Skeletal muscle cell (primary cell): ENCODE data around the gene RABGAP1.
"Not testable (repeated sequence)": the region's sequence is repeated elsewhere in the genome, so short reads cannot be mapped to it uniquely, and the experiment has no call there.

Source experiments
- DNase-seq: peaks from one replicate; pipeline ENCODE4 v3.0.0-alpha.2; 2010; ENCODE audit warnings: low read depth
- H3K4me3 ChIP-seq: 2 replicates; pipeline ENCODE4 v1.5.1; 2011; ENCODE audit warnings: low read depth, mild to moderate bottlenecking, control low read depth, low read length, moderate library complexity

Gene RABGAP1

DNA sequence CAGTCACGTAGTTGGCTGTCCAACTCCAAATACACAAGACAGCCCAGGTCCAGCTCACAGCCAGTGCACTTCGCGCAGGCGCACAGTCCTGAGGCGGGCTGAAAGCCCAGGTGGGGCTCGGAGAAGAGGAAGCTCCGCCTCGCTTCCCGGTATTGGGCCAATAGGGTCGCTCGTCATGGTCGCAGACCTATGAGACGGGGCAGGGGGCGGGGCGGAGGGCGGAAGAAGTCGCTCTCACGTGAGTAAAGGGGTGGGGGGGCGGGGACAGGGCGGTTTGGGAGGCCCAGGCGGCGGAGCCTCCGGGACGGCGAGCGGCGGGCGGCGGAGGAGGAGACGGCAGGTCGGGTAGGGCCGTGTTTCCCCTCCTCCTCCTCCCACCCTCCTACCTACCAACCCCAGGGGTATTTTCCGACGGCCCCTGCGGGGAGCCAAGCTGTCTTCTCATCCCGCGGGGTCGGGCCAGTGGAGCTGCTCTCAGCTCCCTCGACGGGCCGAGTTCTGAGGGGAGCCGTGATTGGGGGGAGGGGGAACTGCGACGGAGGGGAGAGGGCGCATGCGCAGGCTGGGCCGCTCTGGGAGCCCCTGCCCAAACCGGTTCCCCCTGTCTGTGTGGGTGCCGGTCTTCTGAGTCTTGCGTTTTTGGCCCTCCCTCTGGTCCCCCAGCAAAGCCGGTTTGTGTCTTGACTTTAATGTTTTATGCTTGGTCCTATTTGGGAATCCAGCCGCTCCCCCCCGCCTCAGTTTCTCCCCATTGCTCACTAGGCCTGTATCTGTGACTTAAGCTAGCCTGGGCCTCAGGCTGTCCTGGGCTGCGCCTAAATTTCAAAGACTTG lies at the start of gene RABGAP1:
Gene RABGAP1 (plus strand): TSS at position 272 of the 833 bp plus-strand sequence. CDS start 16,040 bp downstream, outside the sequence.
- DNase-seq: peak; percentile 92
- H3K4me3 ChIP-seq: peak within 1 kb of the TSS; percentile 77

DNA sequence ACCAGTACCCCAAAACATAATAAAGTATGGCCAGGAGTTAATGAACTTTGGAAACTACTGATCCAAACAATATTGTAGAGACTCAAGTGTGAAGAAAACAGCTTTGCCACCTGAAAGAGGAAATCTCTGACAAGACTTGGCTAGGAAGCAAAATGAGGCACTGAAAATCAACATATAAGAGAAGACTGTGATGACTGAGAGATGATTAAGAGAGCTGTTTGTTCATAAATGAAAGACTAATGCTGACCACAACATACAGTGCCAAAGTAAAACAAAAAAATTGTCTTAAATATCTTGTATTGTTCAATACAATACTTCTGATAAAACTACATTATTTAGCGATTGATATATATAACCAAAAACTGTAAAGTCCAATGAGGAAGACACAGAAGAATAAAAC lies 42.9 kb upstream of the RABGAP1 start:
- no peak for DNase-seq
- no peak overlapping the region for H3K4me3 ChIP-seq

DNA sequence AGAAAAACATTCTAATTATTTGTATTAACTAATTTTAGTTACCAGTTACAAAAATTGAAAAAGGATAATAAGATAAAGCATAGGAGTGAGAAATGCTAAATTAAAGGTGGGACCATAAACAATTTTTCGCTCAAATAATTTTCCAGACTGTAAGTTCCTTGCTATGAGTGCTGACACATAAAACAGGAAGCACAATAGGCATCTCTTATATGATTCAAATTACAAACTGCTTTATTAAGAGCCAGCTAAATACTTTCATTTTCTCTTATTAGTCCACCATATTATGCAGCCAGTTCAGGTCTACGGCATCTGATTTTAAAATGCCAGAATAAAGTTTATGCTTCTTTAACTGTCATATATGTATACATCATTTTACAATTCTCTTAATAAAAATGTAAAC lies 40.0 kb upstream of the RABGAP1 start:
- no peak for DNase-seq
- no peak overlapping the region for H3K4me3 ChIP-seq

- no peak for DNase-seq
These were observed 36.4 kb upstream of the RABGAP1 start for GRCh38 chr9:122904466-122904822.

DNA sequence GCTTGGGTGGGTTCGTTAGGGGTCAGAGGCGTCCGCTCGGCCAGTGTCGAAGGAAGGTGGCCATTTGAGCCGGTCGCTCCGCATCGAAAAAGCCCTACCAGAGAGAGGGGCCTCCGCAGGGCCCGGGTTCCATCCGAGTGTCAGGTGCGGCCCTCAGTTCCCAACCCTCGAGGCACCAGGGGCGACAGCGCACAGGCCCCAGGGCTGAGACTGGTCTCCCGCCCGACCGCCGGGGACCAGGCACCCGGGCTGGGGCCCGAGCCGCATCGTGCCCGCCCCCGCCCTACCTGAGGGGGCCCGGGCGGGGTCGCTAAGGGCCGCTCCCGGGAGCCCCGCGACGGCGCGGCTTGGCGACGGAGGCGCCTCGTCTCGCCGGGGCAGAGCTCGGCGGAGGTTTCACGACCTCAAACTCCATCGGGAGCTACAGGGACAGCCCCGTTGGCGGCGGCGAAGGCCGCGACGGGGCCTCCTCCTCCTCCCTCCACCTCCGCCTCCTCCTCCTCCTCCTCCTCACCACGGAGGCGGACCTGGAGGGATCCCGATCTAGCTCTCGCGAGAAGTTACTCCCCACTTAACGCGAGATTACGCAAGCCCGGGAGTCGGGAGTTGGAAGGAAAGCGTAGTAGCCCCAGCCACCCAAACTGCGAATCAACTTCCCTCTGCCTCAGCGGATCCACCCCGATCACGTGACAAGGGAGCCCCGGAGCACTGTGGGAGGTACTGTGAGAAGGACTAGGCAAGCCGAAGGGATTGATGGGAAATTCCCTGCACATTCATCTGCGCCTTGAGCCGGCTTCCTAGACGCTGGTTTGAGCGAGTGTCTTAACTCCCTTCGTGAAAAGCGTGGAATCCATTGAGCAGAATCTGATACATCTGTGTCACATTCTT lies 35.8 kb upstream of the RABGAP1 start, which contains the start of gene RC3H2:
Gene RC3H2 (minus strand): TSS at position 537 of the 888 bp plus-strand sequence. CDS start 7,850 bp downstream, outside the sequence.
- H3K4me3 ChIP-seq: peak within 1 kb of the TSS; percentile 77
- DNase-seq: peak; percentile 99

More at GRCh38 chr9:122904466-122904822, 36.4 kb upstream of the RABGAP1 start:
- H3K4me3 ChIP-seq: peak overlapping the region; percentile 77

DNA sequence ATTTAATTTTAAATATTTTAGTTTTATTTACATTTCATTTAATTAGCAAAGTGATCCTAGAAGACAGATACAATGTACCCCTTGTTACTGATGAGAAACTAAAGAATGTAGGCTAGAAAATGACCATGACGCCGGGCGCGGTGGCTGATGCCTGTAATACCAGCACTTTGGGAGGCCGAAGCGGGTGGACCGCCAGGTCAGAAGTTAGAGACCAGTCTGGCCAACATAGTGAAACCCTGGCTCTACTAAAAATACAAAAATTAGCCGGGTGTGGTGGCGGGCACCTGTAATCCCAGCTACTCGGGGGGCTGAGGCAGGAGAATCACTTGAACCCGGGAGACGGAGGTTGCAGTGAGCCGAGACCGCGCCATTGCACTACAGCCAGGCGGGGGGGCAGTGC lies 34.7 kb upstream of the RABGAP1 start:
- DNase-seq, H3K4me3 ChIP-seq: not testable (repeated sequence)

DNA sequence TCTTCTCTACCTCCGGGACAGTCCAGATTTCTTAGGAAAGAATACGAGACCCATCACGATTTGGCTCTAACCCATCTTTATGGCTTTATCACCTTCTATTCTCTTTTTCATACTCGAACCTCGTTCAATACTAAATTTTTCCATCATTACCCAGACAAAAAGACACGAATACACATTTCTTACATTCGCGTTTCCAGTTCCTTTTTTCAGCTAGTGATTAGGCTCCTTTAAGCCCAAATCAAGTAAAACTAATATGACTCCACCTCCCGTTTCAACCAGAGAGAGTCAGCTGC lies 28.2 kb upstream of the RABGAP1 start:
- peak overlapping the region; percentile 92 for H3K4me3 ChIP-seq

GRCh38 chr9:122912964-122913673 lies 27.7 kb upstream of the RABGAP1 start, which contains the start of gene ZBTB6:
TSS of gene ZBTB6 (minus strand) at chr9:122913323. CDS start at chr9:122912072, 1,251 bp downstream.
- peak; percentile 49 for DNase-seq

More for the DNA sequence above, 28.2 kb upstream of the RABGAP1 start:
- no peak for DNase-seq

GRCh38 chr9:122918310-122918709 lies 22.5 kb upstream of the RABGAP1 start:
- no peak for DNase-seq
- H3K4me3 ChIP-seq: no peak overlapping the region

More at GRCh38 chr9:122912964-122913673, 27.7 kb upstream of the RABGAP1 start, which contains the start of gene ZBTB6:
- peak within 1 kb of the TSS; percentile 92 for H3K4me3 ChIP-seq

DNA sequence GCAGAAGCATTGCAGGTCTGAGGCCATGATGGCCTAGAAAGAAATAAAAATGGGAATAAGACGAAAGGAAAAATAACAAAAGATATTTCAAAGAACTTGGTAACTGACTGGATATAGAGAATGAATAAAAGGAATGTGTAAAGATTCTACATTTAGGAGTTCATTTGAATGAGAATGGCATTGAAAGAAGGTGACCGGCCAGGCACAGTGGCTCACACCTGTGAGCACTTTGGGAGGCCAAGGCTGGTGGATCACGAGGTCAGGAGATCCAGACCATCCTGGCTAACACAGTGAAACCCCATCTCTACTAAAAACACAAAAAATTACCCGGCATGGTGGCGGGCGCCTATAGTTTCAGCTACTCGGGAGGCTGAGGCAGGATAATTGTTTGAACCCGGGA lies 18.1 kb upstream of the RABGAP1 start:
- no peak overlapping the region for H3K4me3 ChIP-seq

DNA sequence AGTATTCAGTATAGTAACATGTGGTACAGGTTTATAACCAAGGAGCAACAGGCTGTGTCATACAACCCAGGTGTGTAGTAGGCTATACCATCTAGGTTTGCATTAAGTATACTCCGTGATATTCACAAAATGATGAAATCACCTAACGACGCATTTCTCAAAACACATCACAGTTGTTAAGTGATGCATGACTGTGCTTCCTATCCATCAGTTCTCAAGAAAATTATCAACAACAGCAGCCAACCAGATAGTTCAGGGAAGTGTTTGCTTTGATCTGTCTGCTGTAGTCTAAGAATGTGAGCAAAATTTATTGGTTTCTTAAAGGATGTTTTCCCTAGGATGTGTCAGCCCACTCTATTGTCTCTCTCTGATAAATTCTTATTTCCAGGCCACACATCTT lies 16.9 kb upstream of the RABGAP1 start:
- DNase-seq: no peak
- no peak overlapping the region for H3K4me3 ChIP-seq

More for the DNA sequence above, 18.1 kb upstream of the RABGAP1 start:
- no peak for DNase-seq

GRCh38 chr9:122929796-122930354 lies 10.9 kb upstream of the RABGAP1 start:
- H3K4me3 ChIP-seq: no peak overlapping the region
- no peak for DNase-seq

GRCh38 chr9:122930541-122931225 lies 10.1 kb upstream of the RABGAP1 start:
- H3K4me3 ChIP-seq: peak overlapping the region; percentile 68
- no peak for DNase-seq

- H3K4me3 ChIP-seq: peak within 1 kb of the TSS; percentile 68
- DNase-seq: peak; percentile 72
These were observed 9.3 kb upstream of the RABGAP1 start, which contains the start of gene ZBTB26 for GRCh38 chr9:122931226-122932121. TSS of gene ZBTB26 (minus strand) at chr9:122931512. CDS start at chr9:122919934, 11,578 bp downstream.

GRCh38 chr9:122936464-122936863 lies 4.4 kb upstream of the RABGAP1 start:
- no peak overlapping the region for H3K4me3 ChIP-seq
- no peak for DNase-seq

DNA sequence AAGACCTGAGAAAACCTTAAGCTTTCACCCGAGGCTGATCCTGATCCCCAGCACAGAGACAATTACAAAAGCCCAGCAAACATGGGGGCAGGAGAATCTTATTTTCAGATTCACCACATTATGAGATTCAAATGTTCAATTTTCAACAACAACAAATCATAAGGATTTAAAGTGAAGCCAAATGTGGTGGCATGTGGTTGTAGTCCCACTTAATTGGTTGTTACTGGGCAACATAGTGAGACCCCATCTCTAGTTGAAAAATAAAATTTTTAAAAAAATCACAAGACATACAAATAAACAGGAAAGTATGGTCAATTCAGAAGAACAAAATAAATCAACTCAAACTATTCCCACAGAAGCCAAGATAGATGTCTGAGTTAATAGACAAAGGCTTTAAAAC lies 3.9 kb upstream of the RABGAP1 start:
- DNase-seq: no peak
- H3K4me3 ChIP-seq: no peak overlapping the region

DNA sequence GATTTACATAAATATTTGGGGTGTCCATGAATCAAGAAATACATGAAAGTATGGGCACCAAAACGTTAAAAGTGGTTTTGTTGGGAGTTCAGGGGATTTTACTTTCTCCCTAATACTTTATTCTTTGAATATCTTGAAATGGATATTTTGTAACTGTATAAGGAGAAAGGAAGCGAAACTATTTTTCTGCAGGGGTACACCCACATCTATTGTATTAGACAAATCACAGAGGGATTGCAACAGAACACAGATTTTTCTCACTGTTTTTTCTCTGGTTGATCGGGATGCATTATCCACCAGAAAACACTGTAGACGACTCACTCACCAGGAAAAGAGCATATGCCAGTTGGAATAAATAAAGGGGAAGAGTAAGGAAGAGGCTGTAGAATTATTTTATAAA lies 1.2 kb upstream of the RABGAP1 start:
- no peak for DNase-seq
- no peak overlapping the region for H3K4me3 ChIP-seq

DNA sequence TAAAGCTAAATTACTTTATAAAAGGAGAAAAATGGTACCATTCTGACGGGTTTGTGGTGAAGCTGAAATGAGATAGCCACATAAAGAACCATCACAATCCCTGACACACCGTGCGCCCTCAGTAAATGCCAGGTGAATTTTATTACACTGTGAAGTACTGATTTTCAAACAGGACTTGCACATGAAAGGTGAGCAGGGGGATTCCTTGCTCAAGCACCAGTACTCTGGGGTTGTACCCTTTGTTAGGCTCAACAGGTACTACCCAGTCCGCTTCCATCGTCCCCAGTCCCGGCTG lies 419 bp upstream of the RABGAP1 start:
- DNase-seq: no peak
- H3K4me3 ChIP-seq: peak overlapping the region; percentile 27
